ENCODE measurements around the gene PLCB2.

DNA sequence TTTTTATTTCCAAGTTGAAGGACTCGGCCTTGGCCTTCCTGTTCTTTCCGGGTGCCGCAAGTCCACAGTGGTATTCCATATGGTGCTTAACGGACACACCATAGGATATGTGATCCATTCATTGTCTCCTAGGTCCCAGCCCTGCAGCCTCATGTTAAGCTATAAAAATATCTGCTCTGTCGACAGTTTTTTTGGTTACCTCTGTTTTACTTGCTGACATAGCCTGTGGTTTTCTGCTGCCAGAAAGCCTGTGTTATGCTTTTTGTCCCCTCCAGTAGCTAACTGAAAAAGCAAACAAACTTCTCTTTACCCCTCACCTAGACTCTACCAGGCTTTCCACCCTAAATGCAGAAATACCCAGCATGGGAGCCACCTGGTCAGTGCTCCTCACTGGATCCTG is 21.0 kb upstream of the PLCB2 start:
- TF ChIP-seq POLR2A (IDR thresholded peaks at IDR 0.05) = no peak
- TF ChIP-seq, protein P1, sequence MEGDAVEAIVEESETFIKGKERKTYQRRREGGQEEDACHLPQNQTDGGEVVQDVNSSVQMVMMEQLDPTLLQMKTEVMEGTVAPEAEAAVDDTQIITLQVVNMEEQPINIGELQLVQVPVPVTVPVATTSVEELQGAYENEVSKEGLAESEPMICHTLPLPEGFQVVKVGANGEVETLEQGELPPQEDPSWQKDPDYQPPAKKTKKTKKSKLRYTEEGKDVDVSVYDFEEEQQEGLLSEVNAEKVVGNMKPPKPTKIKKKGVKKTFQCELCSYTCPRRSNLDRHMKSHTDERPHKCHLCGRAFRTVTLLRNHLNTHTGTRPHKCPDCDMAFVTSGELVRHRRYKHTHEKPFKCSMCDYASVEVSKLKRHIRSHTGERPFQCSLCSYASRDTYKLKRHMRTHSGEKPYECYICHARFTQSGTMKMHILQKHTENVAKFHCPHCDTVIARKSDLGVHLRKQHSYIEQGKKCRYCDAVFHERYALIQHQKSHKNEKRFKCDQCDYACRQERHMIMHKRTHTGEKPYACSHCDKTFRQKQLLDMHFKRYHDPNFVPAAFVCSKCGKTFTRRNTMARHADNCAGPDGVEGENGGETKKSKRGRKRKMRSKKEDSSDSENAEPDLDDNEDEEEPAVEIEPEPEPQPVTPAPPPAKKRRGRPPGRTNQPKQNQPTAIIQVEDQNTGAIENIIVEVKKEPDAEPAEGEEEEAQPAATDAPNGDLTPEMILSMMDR (IDR thresholded peaks at IDR 0.05) = no peak
